ENCODE data around the gene IBTK.
"Not testable (repeated sequence)": the region's sequence is repeated elsewhere in the genome, so short reads cannot be mapped to it uniquely, and the experiment has no call there.

IBTK gene

DNA sequence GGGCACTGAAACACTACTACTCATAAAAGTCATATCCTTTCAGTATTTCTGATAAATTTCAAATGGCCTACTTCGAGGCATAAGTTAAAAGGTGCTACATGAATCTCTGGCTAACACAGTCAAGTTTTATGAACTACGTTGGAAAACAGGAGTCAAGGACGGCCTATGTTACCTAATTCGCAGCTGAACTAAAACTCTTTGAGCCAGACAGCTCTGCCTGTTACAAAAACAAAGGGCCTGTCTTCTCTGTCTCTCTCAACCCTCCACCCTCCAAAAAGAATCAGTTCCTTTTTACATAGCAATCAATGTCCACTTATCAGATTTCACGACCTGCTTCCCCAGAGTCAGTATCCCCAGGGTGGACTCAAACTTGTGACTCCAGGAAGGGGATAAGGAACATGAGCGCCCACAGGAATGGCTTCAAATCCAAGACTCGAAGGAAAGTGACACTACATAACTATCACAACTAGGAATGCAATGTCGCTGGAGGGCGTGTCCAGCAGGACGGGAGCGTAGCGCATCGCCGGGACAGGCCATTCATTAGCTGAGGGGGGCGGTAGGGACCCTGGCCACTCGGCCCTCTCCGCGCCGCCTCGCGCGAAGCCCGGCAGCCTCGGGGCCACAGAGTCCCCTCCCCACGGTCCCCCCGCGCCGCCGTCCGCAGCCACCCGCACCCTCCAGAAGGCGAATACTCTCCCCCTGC lies 591 bp downstream of the IBTK start:
- DNase-seq (ENCODE audit: low read depth) = no peak

DNA sequence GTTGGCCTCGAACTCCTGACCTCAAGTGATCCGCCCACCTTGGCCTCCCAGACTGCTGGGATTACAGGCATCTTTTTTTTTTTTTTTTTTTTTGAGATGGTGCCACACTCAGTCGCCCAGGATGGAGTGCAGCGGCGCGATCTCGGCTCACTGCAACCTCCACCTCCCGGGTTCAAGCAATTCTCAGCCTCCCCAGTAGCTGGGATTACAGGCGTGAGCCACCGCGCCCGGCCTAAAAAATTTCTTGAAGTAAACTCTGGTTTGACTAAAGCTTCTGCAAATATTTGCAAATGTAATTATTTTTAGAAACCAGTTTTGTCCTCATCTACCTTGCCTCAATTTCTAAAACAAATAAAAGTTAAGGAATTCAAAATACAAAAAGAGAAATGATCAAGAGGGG lies 1.2 kb downstream of the IBTK start:
- no peak for DNase-seq (ENCODE audit: low read depth)

GRCh38 chr6:82245376-82245775 lies 2.2 kb downstream of the IBTK start:
- no peak for DNase-seq (ENCODE audit: low read depth)

- DNase-seq (ENCODE audit: low read depth) = no peak
Observed at GRCh38 chr6:82243884-82244283, 3.7 kb downstream of the IBTK start.

DNA sequence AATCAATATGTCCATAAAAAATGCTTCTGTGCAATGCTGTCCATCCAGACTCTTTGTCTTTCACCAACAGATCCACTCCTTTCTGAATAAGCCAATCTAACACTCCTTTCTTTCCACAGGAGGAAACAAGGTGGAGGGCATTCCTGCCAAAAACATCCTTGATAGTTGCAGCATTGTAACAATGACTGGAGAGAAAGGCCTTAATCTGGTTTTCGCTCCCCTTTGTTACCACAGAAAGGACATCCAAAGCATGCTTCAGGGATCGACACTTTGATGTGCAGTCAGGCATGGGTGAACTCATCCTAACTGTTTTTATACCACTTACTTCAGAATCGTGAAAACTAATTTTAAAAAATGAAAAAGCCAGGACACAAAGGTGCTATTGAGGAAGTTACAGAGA lies 7.4 kb downstream of the IBTK start:
- DNase-seq (ENCODE audit: low read depth) = no peak

DNA sequence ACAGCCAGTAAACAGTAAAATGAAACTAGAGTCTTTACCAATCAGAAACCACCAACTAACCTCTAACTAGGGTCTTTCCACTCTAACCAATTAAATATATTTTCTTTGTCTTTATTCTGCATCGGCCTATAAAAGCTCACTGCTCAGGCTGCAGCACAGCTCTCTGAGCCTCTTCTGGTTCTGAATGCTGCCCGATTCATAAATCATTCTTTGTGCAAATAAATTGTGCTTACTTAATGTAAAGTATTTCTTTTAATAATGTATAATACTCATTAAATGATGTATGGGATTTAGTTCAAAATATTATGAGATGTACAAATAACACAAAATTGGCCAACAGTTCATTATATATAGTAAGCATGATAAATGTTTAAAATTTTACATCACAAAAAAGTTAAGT lies 7.9 kb downstream of the IBTK start:
- no peak for DNase-seq (ENCODE audit: low read depth)

GRCh38 chr6:82237013-82237412 lies 10.5 kb downstream of the IBTK start:
- DNase-seq (ENCODE audit: low read depth) = no peak

GRCh38 chr6:82227770-82228169 lies 19.8 kb downstream of the IBTK start:
- DNase-seq (ENCODE audit: low read depth) = no peak

- DNase-seq (ENCODE audit: low read depth) = no peak
Observed at GRCh38 chr6:82220167-82220566, 27.4 kb downstream of the IBTK start.

- DNase-seq (ENCODE audit: low read depth) = no peak
Observed at GRCh38 chr6:82217018-82217586, 30.4 kb downstream of the IBTK start.

DNA sequence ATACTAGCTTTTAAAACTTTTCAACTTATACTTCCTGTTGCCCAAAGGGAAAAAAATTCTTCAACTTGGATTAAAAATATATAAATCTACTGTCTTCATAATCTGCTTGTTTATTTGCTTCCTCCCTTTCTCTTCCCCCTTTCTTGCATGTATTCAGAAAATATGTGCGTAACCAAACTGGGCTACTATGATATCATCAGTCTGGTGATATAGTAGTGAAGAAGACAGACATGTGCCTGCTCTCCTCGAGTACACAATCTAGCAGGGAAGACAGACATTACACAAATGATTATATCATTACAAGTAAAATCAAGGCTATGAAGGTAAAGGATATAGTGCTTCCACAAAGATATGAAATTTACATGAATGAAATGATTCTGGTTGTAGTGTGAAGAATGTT lies 31.0 kb downstream of the IBTK start:
- no peak for DNase-seq (ENCODE audit: low read depth)

DNA sequence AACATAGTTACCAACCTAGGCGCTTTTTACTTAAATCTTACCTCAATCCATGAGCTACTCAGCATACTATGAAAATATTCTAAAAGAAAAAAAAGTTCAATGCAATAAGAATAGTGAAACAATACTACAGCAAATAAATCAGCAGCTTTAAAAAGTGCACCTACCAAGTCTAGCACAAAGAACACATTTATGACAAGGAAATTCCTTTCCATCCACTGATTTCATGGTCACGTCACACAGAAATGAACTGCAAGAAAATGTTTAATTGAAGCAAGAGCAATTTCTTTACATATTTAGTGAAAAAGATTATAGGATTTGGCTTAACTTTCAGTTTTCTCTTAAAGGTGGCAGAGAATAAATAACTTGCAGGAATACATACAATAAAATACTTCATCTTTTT lies 36.2 kb downstream of the IBTK start:
- no peak for DNase-seq (ENCODE audit: low read depth)

GRCh38 chr6:82208913-82209312 lies 38.6 kb downstream of the IBTK start:
- DNase-seq (ENCODE audit: low read depth) = no peak

DNA sequence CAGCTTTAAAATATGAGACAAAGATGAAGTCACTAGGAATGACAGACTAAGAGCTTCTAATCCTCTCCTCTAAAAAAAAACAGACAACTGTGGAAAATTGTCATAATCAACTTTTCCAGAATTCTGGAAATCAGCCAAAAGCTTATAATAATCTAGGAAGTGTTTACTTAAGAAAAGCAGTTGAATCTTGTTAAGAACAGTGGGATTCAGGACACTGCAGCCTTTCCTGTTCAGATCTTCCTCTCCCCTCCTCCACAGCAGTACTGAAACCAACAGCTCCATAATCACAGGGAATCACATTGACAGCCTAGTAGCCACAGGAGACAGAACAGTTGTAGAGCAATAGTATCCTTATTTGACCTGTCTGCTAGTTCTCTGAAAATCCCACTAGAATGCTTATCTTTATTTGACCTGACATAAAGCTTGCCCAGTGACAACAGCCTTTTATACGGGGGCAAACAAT lies 41.6 kb downstream of the IBTK start:
- no peak for DNase-seq (ENCODE audit: low read depth)

GRCh38 chr6:82204020-82204419 lies 43.5 kb downstream of the IBTK start:
- no peak for DNase-seq (ENCODE audit: low read depth)

- no peak for DNase-seq (ENCODE audit: low read depth)
Observed at GRCh38 chr6:82197784-82198183, 49.8 kb downstream of the IBTK start.

- DNase-seq (ENCODE audit: low read depth) = not testable (repeated sequence)
Observed at GRCh38 chr6:82197245-82197644, 50.3 kb downstream of the IBTK start.

DNA sequence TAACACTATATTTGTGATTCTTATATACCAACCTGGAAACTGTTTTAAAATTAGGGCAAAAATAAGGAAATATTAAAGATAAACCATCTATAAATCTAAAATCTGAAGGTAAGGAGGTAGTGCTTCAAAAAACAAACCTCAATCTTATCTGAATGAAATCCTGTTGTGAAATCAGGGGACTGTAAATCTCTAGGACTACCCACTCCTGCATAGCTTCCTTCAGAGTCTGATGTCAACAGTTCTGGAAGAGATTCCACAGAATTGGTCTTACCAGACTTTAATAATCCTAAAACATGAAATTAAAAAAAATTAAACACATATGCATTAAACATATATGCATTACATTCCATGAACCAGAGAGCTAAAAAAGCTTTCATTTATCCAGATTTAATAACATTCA lies 51.4 kb downstream of the IBTK start:
- DNase-seq (ENCODE audit: low read depth) = no peak

GRCh38 chr6:82195619-82196018 lies 51.9 kb downstream of the IBTK start:
- DNase-seq (ENCODE audit: low read depth) = no peak

DNA sequence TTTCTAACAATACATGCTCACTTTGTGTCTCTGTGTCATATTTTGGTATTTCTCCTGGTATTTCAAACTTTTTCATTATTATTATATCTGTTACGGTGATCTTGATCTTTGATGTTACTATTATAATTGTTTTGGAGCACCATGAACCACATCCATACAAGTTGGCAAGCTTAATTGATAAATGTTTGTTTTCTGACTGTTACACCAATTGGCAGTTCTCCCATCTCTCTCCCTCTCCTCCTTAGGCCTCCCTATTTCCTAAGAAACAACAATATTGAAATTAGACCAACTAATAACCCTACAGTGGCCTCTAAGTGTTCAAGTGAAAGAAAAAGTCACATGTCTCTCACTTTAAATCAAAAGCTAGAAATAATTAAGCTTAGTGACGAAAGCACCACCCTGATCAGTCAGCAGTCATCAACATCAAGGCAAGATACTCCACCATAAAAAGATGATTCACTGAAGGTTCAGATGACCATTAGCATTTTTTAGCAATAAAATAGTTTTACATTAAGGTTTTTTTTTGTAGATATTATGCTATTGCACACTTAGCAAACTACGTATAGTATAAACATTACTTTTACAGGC lies 61.5 kb downstream of the IBTK start:
- DNase-seq (ENCODE audit: low read depth) = no peak

DNA sequence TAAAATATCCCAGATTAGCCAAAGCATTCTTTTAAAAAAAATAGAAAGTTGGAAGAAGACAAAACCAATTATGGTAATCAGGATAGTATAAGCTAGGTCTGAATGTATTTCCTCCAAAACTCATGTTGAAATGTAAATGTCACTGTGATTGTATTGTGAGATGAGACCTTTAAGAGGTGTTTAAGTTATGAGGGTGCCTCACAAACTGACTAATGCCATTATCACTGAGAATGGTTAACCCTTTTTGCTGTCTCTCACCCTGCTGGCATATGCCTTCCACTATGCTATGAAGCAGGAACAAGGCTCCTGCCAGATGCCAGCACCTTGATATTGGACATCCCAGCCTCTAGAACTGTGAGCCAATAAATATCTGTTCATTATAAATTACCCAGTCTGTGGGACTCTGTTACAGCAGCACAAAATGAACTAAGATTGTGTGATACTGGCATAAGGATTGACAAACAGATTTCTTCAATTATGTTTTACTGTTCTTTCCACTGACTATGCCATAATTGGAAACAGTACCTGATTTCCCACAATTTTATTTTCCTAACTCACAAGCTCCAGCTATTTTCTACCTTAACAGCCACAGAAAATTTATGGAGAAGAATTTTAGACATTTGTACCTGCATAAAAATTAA lies 63.8 kb downstream of the IBTK start:
- DNase-seq (ENCODE audit: low read depth) = no peak

DNA sequence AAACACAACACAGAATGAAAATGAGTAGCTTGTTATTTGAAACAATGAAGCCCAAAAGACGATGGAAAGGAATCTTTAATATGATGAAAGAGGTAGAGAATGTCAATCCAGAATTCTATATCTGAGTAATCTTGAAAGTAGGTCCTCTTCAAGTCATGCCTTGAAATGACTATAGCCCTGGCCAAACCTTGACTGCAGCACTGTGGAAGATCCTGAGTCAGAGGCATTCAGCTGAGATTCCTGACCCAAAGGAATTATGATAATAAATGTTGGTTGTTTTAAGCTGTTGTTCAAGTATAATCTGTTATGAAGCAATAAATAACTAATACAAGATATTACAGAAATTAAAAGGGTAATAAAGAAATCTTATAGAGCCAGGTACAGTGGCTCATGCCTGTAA lies 64.8 kb downstream of the IBTK start:
- DNase-seq (ENCODE audit: low read depth) = no peak

- no peak for DNase-seq (ENCODE audit: low read depth)
Observed at GRCh38 chr6:82179415-82179814, 68.1 kb downstream of the IBTK start.
